ENCODE data around the gene ST3GAL4. TPM values are rescaled to one million over a fixed set of nuclear protein-coding genes. Genes with fewer than 3 reads are reported as not detected.

The ST3GAL4 gene
- total RNA-seq, 1 experiment from 2014 or later = 13.6 TPM

GRCh38 chr11:126393143-126393542 lies 37.7 kb downstream of the ST3GAL4 start:
- H2BK12ac ChIP-seq (ENCODE audit: insufficient read length, low read depth, low read length) = no peak overlapping the region
- no peak overlapping the region for H2AFZ ChIP-seq (ENCODE audit: low read length)
- H3T11ph ChIP-seq (ENCODE audit: low read length) = no peak overlapping the region
- no peak for DNase-seq
- Mint-ChIP-seq H3K27ac (peak overlapping the region in 1 of 3 experiments; percentile 54; a peak in 2 of 7 replicates), H3K9me3 (no peaks in the 10 kb centered on the region; a peak in 1 of 5 replicates), H3K4me3 (no peak overlapping the region), H3K27me3 (ENCODE audit: low read depth) (no peaks in the 10 kb centered on the region), H3K4me1 (peaks cover 13 to 17% of the 10 kb centered on the region in 2 experiments), H3K36me3 (ENCODE audit: insufficient read depth in 1 of 3, low read depth in 3 of 3) (no peaks in the 10 kb centered on the region; a peak in 1 of 7 replicates)
- no peaks in the 10 kb centered on the region for H3K4me1 ChIP-seq (ENCODE audit: insufficient read depth, low read length)
- H3K18ac ChIP-seq (ENCODE audit: insufficient read length, low read depth, low read length) = no peak overlapping the region
- H2AK5ac ChIP-seq (ENCODE audit: insufficient read length, low read length) = no peak overlapping the region
- H3K4me2 ChIP-seq (ENCODE audit: insufficient read depth, insufficient read length, low read length) = no peak overlapping the region
- no peak overlapping the region for H4K91ac ChIP-seq (ENCODE audit: insufficient read length, low read depth, low read length)
- no peak overlapping the region for H4K8ac ChIP-seq (replicated peaks; ENCODE audit: insufficient read length, low read depth, low read length)
- H3K9me3 ChIP-seq (ENCODE audit: control insufficient read depth, low read depth, low read length) = no peaks in the 10 kb centered on the region
- no peak for TF ChIP-seq CTCF (conservative IDR thresholded peaks at IDR 0.05)
- no CpG with 5 or more reads among the region's 5 CpGs for WGBS (ENCODE audit: extremely low coverage, insufficient read length, low lambda C conversion rate)
- H3K9ac ChIP-seq (ENCODE audit: extremely low read depth, insufficient read length, low read length) = no peak overlapping the region
- H3K27me3 ChIP-seq (ENCODE audit: insufficient read depth, low read length) = no peaks in the 10 kb centered on the region
- H2BK20ac ChIP-seq (ENCODE audit: low read depth, low read length, poor library complexity, severe bottlenecking) = no peak overlapping the region
- H4K20me1 ChIP-seq (ENCODE audit: control insufficient read depth, insufficient read depth, insufficient read length) = no peaks in the 10 kb centered on the region
- no peak overlapping the region for H3K4ac ChIP-seq (ENCODE audit: low read depth, low read length)
- H3K27ac ChIP-seq (ENCODE audit: insufficient read length, low read depth, low read length) = no peak overlapping the region
- H4K5ac ChIP-seq (ENCODE audit: insufficient read length, low read depth, low read length) = no peak overlapping the region
- H3K56ac ChIP-seq (ENCODE audit: insufficient read length, low read depth, low read length) = no peak overlapping the region
- H3K79me1 ChIP-seq (ENCODE audit: insufficient read depth, low read depth, low read length, poor library complexity, severe bottlenecking) = no peaks in the 10 kb centered on the region
- H2BK15ac ChIP-seq (ENCODE audit: low read depth, low read length) = no peak overlapping the region
- no peak overlapping the region for H2BK120ac ChIP-seq (ENCODE audit: low read depth, low read length, poor library complexity, severe bottlenecking)
- no peaks in the 10 kb centered on the region for H3K23me2 ChIP-seq (ENCODE audit: insufficient read length, low read depth, low read length, poor library complexity, severe bottlenecking)
- H3K23ac ChIP-seq (ENCODE audit: insufficient read length, low read depth, low read length) = no peak overlapping the region
- no peak overlapping the region for H2BK5ac ChIP-seq (ENCODE audit: insufficient read length, low read length)
- H3K14ac ChIP-seq (ENCODE audit: insufficient read depth, low read length) = no peak overlapping the region
- no peaks in the 10 kb centered on the region for H3K79me2 ChIP-seq (ENCODE audit: insufficient read depth, low read length)

Measured in H9 (cell line).